Activated CD4-positive, alpha-beta T cell treated with anti-CD3 and anti-CD28 coated beads, Interleukin-10, Interleukin-2, amounts not matched to agents 100 ng/mL and 50 ng/mL, durations not matched to agents 16 hours and 8 hours (primary cell): ENCODE measurements around the gene GSTM5.
A peak's percentile ranks its signal among the peaks of the same experiment; 100 is the strongest.
"Not testable (repeated sequence)": the region's sequence is repeated elsewhere in the genome, so short reads cannot be mapped to it uniquely, and the experiment has no call there.

Experiments used
- DNase-seq: peaks from one replicate; pipeline ENCODE4 v3.0.0-alpha.2; 2020

Gene GSTM5

DNA sequence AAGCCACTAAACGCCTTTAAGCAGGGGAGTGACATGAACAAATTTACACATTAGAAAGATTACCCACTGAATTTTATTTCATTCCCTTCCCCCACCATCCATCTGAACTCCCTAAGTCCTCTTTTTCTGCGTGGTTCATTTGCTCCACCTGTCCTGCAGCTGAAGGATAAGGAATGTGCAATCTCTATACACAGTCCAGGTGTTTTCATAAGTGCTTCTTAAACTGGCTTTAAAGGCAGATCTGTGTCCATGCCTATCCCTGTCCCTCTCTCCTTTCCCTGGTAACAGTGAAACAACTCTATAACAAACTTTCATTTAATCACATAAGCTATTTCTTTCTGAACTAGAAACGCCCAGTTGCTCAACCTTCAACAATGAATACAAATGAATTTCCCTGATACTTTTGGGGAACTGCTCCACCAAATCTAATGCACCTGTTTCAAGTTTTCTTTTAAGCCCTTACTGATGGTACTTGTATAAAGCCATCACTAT is 20.4 kb downstream of the GSTM5 start:
- DNase-seq: no peak

DNA sequence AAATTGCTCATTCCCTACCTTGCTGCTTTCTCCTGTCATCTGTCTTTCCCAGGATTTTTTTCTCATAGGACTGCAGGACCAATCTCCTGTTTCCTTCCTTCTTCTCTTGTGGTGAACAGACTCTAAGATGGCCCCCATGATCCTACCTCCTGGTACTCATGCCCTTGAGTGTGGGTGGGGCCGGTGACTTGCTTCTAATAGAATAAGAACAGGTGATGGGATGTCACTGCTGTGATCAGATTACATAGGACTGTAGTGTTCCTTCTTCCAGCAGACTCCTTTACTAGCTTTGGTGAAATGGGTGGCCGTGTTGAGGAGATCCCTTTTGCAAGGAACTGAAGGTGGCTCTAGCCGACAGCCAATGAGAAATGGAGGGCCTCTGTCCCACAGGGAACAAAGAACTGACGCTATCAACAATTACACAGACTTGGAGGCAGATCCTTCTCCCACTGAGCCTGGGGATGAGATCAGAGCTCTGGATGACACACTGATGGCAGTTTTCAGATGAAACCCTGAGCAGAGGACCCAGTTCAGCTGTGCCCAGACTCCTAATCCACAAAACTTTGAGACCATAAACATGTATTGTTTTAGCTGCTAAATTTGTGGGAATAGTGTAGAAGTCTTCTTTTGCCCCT is 21.3 kb downstream of the GSTM5 start:
- no peak for DNase-seq

DNA sequence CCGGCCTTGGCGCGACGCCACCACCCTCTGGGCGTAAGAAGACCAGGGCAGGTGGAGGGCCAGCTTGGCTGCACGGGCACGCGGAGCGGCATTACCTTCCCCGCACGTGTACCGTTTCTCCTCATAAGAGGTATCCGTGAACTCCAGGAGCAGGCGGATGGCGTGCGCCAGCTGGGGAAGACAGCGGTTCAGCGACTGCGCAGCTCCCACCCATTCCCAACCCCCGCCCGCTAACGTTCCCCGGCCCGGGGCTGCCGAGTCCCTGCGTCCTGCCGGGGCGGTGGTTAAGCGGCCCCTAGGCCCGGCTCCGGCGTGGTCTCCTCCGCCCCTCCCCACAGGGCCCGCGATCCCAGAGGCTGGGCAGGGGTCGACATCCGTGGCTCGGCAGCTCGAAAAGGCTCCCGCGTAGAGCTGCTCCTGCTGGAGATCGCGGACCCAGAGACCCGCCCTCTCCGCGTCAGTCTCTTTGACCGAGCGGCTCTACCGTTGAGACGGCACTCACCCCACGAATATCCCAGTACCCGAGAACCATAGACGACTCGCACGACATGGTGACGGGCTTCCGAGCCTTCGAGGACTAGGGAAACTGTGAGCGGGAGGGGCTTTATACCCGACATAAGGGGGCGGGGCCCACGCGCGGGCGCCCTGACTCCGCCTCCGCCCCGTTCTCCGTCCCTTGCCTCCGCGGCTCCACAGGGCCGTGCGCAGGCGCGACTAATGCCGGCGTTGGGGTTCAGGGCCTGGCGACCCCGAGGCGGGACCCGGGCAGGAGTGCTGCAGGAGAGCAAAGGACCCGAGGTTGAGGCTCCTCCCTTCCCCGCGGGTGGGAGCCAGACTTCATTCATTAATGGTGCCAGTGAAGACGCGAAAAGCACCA is 27.9 kb downstream of the GSTM5 start:
- peak; percentile 64 for DNase-seq

DNA sequence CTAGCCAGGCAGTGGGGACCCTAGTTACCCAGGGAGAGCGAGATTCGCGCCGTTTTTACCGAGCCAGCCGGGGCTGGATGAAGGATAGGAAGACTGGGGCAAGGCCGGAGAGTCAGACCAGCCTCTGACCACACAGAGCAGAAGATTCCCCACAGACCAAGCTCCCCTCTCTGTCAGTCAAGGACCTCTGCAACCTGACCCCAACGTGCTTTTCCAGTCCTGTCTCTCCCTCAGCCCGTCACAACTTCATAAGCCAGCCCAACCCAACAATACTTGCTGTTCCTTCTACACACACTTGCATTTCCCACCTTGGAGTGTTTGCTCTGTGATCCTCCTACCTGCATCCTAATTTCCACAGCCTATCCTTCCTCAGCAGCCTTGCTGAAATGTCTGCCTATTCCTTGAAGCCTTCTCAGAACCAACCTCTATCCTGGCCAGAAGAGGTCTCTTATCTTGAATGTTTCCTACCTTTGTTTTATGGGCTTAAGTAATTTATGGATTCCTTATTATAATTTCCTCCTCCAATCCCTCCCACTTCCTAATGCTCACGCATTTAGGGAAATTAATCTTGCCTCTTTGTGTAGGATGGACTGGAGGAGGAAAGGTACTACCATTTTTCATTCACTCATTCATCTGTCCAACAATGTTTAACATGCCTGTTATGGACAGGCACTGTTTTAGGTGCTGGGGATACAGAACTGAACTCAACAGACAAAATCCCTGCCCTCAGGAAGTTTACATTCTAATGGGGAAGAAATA is 28.7 kb downstream of the GSTM5 start, which contains the start of gene GSTM3:
Gene GSTM3, minus strand, starts transcription at position 424 of the 759 bp plus-strand sequence. CDS start 751 bp downstream, outside the sequence.
- no peak for DNase-seq

DNA sequence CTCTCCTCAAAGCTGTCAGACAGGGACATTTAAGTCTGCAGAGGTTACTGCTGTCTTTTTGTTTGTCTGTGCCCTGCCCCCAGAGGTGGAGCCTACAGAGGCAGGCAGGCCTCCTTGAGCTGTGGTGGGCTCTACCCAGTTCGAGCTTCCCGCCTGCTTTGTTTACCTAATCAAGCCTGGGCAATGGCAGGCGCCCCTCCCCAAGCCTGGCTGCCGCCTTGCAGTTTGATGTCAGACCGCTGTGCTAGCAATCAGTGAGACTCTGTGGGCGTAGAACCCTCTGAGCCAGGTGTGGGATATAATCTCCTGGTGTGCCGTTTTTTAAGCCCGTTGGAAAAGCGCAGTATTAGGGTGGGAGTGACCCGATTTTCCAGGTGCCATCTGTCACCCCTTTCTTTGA is 36.3 kb downstream of the GSTM5 start:
- DNase-seq: not testable (repeated sequence)

DNA sequence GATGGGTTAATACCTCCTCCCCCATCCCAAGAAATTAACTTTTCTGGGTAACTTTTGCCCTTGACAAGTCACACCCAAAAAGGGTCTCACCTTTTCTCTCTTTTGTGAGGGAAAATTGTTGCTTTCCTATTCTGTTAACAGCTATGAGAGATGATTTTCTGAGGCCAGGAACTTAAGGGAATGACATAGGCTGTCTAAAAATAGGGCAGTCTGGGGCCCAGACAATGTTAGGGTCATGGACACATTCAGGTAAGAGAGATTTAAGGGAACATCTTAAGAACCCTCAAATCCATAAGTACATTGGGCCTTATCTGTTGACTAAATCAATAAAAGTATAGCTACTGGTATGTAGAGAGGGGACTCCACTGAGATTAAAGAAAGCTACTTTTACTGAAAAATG is 37.2 kb downstream of the GSTM5 start:
- no peak for DNase-seq

DNA sequence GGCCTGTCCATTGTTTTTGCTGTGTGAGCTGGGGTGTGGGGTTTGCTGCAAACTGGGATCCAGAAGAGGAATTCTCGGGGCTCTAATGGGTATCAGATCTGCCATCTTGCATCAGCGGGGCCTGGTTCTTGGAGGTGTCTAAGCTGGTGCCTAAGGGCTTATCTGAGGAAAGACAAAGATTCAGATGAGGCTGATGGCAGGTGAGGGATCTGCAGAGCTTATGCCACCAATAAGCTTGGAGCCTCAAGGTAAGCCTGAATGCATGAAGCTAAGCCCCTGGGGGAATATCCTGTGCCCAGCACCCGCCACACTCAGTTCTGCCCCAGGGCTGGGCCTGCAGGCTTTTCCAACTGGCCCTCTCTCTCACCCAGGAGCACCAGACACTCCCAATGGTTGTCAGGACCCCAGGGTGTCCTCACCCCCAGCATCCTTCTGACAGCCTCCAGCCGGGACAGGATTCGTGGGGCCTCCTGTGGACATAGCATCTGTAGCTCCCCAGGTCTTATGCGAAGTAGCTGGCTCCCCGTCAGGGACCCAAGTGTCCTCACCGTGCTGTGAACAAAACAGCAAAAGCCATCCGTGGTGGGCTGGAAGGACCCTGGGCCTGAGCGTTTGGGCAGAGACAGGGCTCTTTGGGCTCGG is 38.3 kb downstream of the GSTM5 start:
- no peak for DNase-seq

DNA sequence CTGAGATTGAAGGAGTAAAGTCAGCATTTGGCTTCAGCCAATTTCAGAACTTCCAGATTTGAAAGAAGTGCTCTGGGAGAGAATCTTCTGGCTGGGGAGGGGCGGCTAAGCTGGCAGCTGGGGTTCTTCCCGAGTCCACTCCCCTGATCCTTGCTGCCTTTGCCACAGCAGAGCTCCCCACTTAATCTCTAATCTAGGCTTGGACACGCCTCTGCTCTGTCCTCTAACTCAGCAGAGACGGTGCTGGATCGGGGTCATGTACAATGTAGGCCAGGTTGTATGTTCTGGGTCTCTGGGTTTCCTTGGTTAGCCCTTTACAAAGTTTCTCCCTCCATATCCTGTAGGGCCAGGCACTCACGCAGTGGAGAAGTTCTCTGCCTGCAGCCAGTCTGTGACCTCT is 38.9 kb downstream of the GSTM5 start:
- DNase-seq: no peak

DNA sequence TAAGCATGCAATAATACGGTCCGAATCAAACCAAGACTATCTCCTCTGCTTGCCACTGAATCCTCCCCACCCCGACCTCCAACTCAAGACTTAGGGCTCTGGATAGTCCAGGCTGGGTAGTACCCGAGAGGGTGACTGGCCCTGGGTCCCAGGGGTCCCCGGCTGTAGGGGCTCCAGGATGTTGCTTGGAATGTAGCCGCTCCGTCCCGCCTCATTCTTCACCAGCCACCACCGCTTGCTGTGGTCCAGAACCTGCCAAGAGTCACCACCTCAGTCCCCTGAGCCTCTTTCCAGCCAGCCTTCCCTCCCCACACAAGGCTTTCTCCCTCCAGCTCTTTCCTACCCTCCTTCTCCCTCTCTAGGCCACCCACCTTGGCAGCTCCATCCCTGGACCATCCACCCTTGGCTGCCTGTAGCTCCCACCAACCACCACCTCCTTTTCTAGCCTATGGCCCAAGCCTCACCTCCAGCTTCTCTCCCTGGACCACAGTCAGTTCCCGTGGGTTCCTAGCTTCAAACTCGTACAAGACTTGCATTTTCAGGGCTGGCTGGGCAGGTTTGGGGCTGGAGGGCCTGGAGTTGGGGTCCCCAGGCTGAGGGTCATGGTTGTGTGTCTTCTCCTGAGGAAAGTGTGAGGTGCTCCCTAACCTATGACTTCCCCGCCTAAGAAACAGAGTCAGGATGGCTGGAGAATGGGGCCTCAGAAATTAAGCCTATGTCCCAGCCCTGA is 39.6 kb downstream of the GSTM5 start:
- DNase-seq: no peak

DNA sequence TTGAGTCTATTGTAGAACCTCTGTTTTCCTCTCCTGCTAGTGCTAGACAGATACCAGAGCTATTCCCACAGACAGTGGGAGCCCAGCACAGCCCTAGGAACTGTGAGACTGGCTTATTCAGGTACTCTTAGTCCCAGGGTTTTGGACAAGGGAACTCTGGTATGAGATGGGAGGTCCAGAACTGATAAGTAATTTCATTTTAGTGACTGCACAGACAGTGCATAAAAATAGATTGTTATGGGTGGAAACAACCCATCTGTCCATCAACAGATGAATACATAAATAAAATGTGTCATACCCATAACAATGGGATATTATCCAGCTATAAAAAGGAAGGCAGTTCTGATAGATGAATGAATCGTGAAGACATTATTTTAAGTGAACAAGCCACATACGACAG is 42.7 kb downstream of the GSTM5 start:
- DNase-seq: no peak

DNA sequence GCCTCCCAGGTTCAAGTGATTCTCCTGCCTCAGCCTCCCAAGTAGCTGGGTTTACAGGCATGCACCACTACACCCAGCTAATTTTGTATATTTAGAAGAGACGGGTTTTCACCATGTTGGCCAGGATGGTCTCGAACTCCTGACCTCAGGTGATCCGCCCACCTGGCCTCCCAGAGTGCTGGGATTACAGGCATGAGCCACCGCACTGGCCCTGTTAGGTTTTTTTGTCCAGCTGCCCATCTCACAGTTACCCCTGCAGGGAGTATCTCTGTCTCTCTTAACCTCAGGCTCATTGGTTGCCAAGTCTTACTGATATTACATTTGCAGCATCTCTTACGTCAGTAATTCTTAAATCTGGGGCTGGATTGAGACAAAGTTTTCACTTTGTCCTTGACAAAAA is 44.3 kb downstream of the GSTM5 start:
- not testable (repeated sequence) for DNase-seq

DNA sequence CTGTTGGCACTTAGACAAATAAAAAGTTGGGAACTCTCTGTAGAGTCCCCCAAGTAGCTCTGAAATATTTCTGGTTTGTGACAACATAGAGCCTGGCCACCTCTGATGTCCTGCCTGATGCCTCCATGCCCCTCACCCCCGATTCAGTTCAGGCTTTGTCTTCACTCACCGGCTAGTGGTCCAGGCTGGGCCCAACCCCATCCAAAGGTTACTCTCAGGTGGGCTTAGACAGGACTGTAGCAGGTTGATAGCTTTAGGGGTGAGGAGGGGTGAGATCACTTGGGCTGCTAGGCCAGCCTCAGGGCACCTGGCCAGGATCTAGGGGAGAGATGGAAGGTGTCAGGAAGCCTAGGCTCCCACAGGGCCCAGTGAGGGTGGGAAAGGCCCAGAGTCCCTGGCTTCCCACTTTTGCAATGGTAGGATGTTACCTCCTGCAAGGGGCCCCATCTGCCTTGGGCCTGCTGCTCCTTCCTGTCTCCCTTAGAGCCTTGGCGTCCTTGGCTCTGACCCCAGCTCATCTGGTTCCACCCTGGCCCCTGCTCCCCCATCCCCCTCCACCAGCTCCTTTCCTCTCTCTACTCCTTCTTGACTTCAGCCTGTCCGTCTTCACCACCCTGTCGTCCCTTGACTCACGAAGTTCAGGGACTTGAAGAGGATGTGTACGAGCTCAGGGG is 44.9 kb downstream of the GSTM5 start:
- DNase-seq: no peak

DNA sequence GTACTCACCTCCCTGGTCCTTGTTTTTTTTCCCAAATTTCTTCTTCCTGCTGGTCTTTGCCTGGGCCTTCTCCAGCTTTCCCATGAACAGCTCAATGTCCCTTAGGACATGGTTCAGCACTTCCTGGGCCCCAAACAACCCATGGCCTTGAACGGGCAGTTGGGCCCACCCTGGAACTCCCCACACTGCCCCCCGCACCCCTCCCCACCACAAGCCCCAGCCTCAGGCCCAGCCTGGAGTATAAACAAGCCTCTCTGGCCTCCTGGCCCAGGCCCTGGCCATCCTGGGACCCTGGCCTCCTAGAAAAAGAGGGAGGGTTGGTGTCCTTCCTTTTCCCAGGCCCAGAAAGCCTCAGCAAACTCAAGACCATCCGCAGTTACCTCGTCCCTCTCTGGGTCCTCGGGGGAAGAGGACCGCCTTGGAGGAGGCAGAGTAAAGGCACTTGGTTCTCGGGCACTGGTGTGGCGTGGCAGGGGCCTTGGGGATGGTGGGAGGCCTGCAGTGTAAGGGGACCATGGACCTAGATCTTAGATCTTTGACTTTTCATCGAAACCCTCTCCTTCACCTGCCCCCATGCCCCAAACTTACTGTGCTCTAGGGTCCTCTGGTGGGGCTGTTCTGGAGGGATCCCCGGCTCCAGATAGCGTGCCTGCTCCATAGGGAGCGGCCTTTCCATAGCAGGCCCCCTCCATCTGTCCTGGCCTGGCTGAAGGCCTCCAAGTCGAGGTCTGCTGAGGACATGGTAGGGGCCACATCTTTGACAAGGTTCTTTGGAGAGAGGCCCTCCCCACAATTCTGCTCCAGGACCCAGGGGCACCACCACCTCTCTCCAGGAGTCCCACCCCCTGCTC is 46.1 kb downstream of the GSTM5 start:
- DNase-seq: no peak

DNA sequence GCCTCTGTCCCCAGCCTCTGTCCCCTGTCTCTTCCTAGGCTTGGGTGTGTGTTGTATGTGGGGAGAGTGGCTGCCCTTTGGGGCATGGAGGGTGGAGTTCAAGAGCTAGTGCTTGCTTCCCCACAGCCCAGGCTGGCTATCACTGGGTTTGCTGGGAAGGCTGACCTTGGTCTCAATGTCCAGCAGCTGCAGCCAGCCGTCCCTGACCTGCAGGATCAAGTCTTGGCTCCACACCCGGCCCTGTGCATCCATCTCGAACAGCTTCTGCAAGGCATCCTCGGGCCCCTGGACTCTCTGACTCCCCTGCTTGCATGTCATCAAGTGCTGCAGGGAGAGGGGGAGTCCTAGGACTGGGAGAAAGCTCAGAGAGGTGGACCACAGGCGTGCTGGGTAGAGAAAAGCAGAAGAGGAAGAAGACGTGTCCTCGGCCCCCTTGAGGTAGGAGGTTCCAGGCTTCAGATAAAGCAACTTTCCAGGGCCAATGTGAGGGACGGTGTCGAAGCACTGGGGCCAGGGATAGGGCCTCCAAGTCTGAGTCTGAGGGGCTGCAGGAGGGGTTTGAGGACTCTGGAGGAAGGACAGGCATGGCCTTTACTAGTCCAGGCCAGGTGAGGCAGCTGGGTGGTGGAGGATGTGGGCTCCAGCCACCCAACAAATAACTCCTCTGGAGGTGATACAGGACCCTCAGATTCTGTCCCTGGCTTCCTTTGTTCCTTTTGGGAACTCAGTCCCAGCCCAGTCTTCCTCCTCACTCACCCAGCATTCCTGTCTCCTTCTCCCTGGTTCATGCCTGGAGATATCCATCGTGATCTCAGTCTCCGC is 47.7 kb downstream of the GSTM5 start:
- DNase-seq: no peak

DNA sequence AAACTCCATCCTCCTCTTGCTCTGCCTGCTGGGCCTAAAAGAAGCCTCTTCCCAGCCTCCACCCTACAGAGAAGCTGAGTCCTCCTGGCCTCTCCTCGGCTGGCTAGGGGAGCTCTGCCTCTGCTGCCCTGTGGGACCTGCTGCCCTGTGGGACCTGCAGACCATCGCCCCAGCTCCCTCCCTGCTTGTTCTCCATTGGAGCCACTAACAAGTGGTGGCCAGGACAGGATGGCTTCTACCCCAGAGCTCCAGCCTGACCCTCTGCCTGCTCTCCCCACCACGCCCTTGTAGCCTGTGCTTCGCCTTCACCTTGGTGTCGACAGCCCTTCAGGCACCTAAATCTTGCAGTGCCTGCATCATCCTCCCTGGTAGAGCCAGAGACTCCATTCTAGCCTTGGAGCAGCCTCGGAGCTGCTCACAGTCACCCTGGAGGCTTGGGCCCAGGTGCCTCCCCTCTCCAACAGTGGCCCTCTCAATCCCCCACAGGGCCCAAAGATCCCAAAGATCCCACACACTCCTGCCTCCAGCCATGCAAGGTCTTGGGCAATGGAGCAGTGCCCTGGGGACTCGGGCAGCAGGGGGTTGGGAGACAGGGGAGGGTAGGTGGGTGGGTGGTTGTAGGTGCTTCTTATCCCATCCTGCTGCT is 48.7 kb downstream of the GSTM5 start:
- no peak for DNase-seq

DNA sequence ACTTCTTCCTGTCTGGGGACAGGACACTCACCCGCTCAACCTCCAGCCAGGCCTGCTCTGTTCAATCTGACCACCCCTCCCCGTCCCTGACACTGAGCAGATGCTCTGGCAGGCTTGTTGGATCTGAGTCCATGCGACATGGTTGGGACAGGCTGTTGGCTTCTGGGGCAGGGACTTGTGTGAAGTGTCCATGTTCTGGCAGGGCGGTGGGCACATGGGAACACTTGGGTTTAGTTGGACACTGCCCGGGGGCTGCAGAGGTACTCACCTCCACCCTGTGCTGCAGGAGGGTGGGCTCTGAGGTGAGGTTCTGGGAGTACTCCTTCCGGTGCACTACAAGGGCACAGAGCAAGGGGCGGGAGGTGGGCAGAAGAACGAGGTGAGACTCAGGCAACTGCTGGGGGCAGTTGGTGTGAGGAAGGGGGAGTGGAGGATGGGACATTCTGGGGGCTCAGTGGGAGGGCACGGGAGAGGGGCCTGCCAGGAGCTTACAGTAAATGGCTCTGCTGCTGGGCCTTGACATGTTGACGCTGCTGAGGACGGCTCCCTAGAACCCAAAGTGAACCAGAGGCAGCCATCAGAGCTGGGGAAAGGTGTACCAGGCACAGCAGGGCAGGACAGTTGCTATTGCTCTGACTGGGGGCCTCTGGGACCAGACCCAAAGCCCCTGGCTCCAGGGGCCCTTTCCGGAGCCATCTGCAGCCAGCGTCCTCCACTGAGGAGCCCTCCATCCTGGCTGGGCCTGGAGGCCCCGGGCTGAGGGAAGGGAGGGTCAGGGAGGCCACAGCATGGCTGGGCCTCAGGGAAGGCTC is 49.4 kb downstream of the GSTM5 start:
- DNase-seq: no peak

DNA sequence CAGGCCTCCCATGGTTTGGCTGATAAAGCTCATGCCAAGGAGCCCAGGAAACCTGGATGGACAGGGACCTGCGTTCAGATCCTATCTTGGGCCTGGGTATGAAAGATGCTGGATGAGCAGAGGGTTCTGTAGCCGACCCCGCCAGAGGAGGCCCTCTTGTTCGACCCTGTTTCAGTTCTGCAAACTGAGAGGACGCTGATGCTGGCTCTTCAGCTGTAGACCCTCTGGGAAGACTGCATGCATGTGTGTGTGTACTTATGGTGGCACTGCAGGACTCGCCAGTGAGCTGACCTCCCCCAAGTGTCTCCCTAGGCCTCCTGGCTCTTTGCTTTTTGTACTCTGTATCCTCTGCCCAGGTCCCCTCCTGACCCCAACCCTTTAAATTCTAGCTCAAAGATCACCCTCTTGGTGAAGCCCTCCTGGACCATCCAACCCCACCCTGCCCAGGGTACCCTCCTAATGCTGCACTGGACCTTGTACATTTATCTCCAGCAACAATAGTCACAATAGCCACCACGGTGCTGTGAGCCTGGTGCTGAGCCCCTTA is 50.1 kb downstream of the GSTM5 start:
- no peak for DNase-seq
